Stimulated activated CD4-positive, alpha-beta T cell treated with anti-CD3 and anti-CD28 coated beads, Interleukin-12 subunit alpha, Interleukin-12 subunit beta, amount 100 ng/mL, for 48 hours (primary cell): Measurements from ENCODE around the gene EIF3L.
A peak's percentile ranks its signal among the peaks of the same experiment; 100 is the strongest.

Experiments used
- DNase-seq, 3 donors: peaks; one replicate each; pipeline ENCODE4 v3.0.0-alpha.2; 2020; ENCODE audit warnings: low read depth in 2 of 3, low spot score in 1 of 3

The EIF3L gene

DNA sequence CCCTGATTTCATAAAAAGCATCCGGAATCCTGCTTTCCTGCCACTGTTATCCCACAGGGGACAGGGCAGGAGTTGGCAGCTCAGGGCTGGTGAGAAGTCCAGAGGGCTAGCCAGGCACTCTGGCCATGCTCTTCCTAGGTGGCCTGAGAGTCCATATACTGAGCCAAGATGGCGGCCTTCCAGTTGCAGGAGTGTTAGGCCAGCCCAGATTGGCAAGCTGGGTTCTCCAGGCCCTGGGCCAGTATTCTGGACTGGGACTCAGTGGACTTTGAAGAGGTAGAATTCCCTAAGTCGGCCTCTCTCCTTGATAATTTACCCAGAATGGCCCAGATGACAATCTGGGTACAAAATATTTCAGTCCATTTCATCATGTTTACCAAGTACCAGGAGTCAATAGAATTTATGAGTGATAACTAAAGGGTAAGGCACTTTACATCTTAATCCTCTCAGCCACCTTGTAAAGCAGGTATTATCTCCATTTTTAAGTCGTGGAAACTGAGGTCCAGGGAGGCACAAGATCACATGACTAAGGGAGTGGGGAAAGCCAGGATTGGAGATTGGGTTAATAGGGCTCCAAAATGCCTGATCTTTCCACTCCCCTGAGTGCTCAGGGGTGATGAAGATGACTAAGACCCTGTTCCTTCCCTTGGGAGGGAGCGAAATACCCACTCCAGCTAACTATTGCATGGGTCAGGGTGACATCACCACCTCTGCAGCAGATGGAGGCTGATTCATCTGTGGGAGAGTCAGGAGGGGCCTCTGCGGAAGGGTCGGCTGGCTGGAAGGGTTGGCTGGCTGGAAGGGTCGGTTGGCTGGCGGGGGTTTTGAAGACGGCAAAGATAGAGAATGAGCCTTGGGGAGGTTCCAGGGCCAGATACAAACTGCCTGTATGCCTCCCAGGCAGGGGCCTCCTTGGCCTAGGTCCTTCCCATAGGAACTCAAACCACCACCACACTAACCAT, 55.6 kb downstream of the EIF3L start:
- DNase-seq = no peak

DNA sequence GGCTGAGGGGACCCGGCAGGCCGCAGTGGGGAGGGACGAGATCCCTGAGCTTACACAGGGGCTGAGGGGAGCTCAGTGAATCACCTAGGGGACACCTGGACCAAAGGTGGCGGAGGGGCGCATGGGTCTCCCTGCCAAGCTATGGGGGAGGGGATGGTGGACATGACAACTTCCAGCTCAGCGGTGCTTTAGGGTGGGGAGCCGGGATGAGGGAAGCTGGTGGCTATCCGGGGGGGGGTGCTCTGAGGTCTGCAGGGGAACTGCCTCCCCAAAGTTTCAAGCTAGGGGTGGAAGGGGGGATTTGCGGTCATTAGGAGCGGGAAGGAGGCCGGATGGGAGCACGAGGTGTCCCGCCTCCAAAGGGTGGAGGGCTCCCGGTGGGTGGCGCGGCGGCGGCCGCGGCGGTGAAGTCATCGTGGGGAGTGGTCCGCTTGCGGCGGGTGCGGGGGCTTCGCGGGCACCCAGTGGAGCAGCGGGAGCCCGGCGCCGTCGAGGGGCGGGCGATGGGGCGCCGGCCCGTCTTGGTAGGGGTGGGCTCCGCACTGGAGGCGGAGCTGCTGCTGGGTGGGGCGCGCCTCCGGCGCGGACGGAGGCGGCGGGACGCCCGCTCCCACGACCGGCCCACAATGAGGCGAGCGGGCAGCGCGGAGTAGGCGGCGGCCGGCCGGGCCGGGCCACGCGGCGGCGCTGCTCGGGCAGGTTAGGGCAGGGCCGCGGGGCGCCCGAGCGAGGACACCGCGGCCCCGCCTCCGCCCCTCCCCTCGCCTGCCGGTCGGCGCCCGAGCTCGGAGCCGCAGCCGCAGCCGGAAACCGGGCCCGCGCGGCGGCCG, 56.5 kb downstream of the EIF3L start, which contains the start of gene MICALL1:
MICALL1 (plus strand) TSS at position 764 of the 830 bp plus-strand sequence. CDS start 126 bp downstream, outside the sequence.
- peak in 2 of 3 donors; percentile 37 to 62 for DNase-seq

DNA sequence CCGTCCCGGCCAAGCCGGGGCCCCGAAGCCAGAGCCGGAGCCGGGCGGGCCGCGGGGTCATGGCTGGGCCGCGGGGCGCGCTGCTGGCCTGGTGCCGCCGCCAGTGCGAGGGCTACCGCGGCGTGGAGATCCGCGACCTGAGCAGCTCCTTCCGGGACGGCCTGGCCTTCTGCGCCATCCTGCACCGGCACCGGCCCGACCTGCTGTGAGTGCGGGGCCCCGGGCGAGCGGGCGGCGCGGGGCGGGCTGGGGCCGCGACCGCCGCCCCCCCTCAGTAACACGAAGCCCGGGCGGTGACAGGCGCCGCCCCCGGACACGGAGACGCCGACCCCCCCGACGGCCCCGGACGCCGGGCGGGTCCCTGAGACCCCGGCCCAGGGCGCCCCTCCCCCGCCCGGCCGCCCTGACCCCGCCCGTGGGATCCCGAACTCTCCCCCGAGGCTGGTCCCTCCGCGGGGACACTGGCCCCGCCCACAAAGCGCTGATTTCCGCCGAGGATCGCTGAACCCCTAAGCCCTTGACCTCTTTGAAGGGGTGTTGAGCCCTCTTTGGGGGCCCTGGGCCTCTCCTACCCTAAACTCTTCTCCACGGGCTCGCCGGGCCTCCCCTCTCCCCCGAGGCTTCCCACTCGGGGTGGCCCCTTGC, 57.3 kb downstream of the EIF3L start:
- peak in 1 of 3 donors; percentile 14 for DNase-seq

DNA sequence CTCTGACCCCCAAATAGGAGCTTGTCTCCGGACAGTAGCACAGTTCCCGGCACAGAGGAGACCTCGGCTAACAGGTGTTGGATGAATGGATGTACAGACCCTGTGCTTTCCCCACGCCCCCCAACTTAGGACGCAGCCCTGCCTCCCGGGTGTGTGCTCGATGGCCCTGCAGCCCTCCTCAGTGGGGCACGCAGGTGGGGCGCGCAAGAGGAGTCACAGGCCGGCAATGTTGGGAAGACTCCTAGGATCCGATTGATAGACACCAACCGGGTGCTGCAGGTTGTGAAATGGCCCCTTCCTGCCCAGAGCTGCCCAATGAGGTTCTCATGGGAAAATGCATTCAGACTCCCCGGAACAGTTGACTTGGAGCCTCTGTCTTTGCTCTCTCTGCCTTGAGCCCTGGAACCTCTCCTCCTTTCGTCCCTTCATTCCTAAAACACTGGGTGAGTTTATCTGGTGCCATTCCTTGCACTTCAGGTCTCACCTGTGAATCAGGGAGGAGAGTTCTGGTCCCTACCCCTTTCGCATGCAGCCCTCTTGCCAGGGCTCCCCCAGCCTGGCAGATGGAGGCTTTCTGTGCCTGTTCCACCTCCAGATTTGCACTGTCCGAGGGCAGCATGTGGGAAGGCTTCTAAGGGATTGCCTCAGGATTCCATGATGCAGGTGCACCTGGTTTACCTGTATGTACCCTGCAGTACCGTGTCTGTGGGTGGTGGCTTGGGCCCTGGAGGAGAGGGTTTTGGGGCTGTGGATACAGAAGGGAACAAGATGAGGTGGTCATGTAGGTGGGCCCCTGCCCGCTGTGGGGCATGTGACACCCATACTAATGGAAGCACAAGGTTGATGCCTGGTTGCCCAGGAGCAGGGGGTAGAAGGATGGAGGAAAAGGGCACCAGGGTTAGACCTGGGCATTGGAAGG, 58.1 kb downstream of the EIF3L start:
- DNase-seq = no peak

DNA sequence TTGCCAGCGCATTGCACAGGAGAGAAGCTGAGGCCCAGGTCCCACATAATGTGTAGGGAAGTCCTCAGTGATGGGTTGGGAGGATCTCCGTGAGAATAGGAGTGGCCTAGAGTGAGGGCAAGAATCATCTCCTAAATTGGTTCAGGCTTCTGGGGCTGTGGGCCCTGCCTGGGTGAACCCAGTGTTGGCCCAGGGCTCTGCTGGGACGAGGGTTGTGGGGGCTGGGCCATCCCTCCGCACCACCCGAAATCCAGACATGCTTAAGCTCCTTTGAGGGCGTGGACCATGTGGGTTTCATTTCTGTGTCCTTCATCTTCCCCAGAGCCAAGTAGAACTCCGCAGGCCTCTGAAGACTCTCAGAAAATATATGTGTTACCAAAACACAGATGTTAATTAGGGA, 60.5 kb downstream of the EIF3L start:
- DNase-seq = no peak

DNA sequence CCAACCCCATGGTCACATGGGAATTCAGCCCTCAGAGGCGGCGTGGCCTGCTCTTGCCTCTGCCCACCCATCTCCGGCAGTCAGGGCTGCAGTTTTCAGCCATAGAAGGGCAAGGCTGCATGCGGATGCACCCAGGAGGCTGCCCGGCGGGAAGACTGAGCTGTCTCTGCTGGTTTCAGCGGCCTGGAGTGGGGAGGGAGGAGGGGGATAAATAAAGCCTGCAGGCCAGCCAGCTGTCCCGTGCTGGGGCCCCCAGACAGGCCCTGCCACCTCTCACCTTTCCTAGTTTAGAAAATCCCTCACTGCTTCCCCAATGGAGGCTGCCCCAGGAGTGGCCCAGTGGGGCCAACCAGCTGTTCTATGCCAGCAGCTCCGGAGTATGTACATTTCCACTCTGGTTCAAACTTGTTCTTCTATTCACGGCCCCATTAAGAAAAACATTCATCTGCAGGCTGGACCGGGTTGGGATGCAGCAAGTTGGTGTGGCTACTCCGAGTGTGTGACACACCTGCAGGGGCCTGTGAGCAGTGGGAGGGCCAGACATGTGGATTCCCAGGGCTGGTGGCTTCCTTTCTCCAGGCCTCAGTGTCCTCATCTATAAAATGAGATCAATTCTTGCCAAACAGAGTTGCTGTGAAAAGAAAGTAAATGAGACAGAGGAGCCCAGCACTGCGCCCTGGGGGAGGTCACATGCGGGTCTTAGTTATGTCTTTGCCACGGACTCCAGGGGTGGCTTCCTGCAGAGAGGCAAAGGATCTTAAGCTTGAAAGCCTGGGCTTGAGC, 61.9 kb downstream of the EIF3L start:
- DNase-seq = no peak

DNA sequence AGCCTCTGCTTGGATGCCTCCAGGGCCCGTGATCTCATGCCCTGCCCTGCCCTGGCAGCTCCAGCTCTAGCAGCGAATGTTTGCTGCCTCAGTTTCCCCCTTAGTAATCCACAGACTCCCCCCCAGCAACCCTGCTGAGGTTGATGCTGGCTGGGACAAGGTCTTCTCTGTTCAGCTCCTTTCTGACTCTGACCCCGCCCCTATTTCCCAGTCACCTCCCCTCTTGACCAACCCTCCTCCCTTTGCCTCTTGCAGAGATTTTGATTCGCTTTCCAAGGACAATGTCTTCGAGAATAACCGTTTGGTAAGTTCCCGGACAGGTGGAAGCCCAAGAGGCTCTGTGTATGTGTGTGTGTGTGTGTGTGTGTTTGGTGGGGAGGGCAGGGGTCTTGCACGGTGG, 62.5 kb downstream of the EIF3L start:
- DNase-seq = no peak

DNA sequence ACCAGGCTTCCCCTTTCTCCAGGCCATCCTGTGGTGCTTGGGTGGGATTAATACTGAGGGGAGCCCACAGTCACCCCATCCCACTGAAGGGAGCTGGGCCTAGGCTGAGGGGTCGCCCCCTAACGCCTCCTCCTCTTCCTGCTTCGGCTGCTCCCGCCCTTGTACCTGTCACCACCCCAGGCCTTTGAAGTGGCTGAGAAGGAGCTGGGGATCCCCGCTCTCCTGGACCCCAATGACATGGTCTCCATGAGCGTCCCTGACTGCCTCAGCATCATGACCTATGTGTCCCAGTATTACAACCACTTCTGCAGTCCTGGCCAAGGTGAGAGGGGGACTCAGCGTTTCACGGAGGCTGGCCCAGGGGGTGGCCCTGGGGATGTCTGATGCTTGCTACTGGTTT, 63.0 kb downstream of the EIF3L start:
- DNase-seq = no peak

DNA sequence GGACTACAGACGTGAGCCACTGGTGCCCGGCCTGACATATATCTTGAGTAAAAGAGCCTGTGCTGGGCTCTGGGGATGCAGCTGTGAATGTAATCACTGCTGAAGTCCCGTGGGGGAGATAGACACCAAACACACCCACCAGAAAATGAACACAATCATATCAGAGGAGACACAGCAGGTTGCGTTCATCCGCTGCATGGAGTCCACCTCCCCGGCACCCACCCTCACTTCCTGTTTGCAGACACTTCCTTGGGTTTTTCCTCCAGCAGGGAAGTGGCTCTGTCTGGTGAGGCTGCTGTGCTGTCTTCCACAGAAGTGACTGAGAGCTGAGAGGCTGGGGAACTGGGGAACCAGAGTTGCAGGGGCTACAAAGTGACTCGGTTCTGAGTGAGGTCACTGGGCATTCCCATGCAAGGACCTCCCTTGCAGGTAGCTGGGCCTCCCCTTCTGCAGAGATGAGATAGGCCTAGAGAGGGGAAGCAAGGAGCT, 64.1 kb downstream of the EIF3L start:
- no peak for DNase-seq

DNA sequence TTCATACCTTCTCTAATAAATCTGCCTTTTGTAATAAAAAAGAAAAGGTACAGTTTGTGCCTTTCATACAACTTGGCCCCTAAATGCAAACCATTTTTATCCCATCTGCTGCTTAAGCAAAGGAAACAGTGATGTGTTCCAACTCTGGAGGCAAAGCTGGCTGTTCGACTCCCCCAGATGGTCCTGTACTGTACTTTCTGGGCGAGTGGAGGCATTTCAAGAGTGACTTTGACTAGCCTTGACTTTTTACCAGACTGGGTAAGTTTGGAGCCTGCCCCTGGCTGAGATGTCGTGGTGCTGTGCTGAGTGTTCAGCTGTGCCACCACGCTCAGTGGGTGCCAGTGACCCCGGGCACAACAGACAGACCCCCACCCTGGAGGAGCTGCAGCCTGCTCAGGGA, 67.1 kb downstream of the EIF3L start:
- DNase-seq = no peak

DNA sequence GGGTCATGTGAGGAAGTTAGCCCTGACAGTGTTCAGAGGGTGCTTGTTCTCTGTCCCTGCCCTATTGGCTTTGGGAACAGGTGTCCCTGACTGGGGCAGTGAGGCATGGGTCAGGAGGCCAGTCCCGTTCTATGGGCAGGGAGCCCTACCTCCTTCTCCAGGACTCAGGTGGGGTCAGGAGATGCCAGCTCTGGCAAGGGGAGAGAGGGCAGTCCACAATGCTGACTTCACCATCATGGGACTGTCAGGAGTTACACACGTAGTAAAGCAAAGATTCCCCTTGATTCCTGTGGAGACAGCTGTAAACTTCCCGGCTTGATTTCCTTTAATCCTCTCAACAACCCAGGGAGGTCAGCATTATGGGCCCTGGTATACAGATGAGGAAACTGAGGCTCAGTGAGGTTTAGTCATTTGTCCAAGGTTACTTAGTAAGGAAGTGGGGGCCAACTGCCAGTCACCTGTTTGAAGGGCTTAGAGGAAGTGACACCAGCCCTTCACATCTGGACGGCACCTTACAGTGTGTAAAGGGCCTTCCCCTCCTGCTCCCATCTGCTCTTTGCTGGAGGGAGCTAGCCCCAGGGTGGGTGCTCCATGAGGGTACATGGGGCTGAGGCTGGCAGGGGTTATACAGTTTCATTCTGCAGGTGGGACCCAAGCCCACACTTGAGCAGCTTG, 68.8 kb downstream of the EIF3L start:
- no peak for DNase-seq

DNA sequence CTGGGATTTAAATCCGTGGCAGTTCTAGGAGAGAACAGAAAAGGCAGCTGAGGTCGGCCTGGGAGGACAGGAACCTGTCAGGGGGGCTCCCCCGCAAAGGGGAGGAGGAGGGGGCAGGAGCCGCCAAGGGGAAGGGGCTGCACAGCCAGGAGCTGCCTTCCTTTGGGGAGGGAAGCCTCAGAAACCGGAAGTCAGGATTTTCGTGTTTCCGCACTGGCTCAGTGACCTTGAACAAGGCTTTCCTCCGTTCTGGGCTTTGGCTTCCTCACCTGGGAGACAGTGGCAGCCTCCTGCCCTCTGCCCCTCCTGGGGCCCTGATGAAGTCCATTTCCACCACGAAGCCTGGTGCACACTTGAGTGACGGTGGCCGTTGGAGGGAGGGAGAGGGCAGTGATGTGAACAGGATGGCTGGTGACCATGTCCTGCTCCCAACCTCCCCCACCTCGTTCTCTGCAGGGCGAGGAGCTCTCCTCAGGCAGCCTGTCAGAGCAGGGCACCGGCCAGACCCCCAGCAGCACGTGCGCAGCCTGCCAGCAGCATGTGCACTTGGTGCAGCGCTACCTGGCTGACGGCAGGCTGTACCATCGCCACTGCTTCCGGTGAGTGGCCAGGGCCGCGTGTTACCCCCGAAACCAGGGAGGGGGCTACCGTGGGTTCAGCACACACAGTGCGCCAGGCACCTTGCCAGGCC, 69.5 kb downstream of the EIF3L start:
- DNase-seq = no peak

DNA sequence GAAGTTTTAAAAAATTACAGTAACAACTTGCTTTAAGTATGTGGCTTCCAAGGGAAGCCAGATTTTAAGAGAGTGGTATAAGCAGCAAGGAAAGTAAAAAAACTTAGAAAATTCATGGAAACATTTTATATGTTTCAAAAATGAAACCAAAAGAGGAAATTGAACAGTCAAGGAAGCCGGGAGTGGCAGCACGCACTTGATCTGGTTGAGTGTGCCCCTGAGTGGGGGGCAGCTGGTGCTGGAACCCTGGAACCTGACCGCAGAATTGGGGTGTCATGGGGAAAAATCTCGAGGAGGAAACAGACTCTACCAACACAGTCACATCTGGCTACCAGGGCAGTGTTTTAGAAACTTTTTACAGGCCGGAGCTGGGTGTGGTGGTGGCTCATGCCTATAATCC, 70.9 kb downstream of the EIF3L start:
- no peak for DNase-seq

DNA sequence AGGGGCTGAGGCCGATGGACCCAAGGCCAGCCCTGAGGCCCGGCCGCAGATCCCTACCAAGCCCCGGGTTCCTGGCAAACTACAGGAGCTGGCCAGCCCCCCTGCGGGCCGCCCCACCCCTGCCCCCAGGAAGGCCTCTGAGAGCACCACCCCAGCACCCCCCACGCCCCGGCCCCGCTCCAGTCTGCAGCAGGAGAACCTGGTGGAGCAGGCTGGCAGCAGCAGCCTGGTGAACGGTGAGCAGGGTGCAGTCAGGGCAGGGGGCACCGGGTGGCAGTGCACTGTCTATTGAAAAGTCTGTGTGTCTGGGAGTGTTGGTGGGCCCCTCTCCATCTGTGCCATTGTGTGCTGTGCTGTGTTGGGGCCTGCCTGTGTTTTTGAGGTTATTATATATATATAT, 73.0 kb downstream of the EIF3L start:
- DNase-seq = no peak

DNA sequence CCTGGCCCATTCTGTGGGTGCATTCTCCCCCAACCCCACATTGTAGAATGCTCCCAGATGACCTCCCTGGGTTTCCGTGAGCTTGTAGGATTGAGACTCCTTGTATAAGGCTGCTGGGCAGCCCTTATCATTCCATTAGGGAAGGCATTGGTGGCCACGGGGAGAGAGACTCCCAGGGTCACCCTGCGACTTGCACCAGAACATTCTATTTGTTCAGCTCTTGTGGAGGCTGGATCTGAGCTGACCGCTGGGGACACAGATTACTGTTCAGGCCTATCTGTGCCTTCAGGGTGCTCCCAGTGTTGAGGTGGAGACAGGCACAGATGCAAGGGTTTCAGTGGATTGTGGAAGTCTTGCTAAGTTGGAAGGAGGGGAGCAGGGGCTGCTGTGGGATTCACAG, 74.7 kb downstream of the EIF3L start:
- no peak for DNase-seq

DNA sequence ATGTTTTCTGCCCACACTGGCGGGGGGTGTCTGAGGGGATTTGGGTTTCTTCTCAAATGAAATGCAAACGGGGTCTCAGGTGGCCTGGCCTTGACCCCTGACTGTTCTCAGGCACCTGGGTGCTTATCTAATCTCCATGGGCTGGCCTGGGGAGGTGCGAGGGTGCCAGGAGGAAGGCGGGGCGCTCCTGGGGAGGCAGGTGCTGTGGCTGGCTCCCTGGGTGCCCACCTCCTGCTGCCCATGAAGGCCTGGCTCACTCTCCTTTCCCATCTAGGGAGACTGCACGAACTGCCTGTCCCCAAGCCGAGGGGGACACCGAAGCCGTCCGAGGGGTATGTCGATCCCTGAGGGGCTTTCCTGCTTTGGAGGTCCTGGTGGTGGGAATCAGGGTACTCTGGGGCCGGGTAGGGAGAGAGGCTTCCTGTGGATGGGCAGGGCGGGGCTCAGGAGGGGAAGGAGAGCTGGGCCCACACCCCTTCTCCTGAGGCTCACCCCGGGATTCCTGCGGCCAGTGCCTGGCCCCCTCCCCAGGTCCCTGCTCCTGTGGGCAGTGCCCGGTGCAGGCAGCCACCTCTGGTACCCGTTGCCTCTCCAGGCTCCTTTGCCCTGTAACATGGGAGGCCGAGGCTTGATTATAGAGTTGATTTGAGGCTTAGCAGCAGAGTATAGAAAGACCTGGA, 75.3 kb downstream of the EIF3L start:
- DNase-seq = no peak

DNA sequence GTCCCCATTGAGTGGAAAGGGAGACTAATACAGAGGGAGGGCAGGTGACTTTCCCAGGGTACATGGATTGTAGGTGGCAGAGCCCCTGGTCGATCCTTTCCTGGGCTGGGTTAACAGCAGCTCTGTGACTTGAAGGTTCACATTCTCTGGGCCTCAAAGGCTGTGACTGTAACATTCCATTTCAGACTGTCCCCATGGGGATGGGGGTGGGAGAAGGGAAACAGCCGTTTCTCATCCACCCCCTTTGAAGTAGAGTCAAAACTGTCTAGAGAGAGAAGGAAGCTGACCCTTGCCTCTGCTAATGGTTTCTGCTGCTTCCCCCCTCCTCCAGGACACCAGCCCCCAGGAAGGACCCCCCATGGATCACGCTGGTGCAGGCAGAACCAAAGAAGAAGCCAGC, 76.1 kb downstream of the EIF3L start:
- DNase-seq = no peak

DNA sequence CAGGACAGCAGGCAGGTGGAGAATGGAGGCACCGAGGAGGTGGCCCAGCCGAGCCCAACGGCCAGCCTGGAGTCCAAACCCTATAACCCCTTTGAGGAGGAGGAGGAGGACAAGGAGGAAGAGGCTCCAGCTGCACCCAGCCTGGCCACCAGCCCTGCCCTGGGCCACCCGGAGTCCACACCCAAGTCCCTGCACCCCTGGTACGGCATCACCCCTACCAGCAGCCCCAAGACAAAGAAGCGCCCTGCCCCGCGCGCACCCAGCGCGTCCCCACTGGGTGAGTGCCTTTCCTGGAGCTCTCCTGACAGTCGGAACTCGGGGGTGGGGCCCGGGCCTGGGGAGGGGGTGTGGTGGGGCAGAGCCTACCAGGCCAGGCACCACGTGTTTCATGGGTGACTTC, 76.5 kb downstream of the EIF3L start:
- DNase-seq = no peak
